OCI-LY7 (cell line): ENCODE data around the gene LRRC4C. TPM values are rescaled to one million over a fixed set of nuclear protein-coding genes. Genes with fewer than 3 reads are reported as not detected.

ENCODE experiments used
- BruUV-seq: library from RNA; stranded (reverse); fragments of 400-500 nt; replicated peaks from 2 replicates; lab custom pipeline; 2021; lab: Mats Ljungman, UMichigan
- CTCF ChIA-PET: fragments of 300-600 bp; sonication (Branson Sonifier 250); formaldehyde crosslinking; loops from one replicate; lab custom pipeline; 2022; ENCODE audit warnings: antibody characterized with exemption; ENCODE audit not compliant: unreplicated experiment; lab: Charles Lee
- POLR2A ChIA-PET: fragments of 300-600 bp; sonication (Branson Sonifier 250); formaldehyde crosslinking; loops from one replicate; lab custom pipeline; 2022; ENCODE audit warnings: antibody characterized with exemption; lab: Charles Lee
- DNase-seq: peaks from one replicate; pipeline ENCODE4 v3.0.0-alpha.2; 2015; ENCODE audit warnings: low spot score
- H2AFZ ChIP-seq: fragments of 200-600 bp; sonication (generic), shearing (Covaris generic); 2 replicates; pipeline ENCODE4 v1.6.1; 2014; ENCODE audit warnings: mild to moderate bottlenecking, antibody characterized with exemption, low read length, moderate library complexity
- H3K27ac ChIP-seq: fragments of 200-600 bp; sonication (generic); 2 replicates; pipeline ENCODE4 v1.5.1; 2014; ENCODE audit warnings: mixed run types, low read depth, mild to moderate bottlenecking, moderate library complexity, low read length, inconsistent platforms; ENCODE audit not compliant: poor library complexity, severe bottlenecking
- H3K36me3 ChIP-seq: fragments of 200-600 bp; sonication (generic); 2 replicates; pipeline ENCODE4 v1.6.1; 2014; ENCODE audit warnings: mild to moderate bottlenecking, antibody characterized with exemption, low read length, moderate library complexity, mixed read lengths; ENCODE audit not compliant: insufficient read depth
- H3K4me1 ChIP-seq: fragments of 200-600 bp; sonication (generic); 2 replicates; pipeline ENCODE4 v1.5.1; 2014; ENCODE audit warnings: mild to moderate bottlenecking, low read length; ENCODE audit not compliant: insufficient read depth, poor library complexity, severe bottlenecking
- H3K4me2 ChIP-seq: fragments of 200-600 bp; sonication (generic); 2 replicates; pipeline ENCODE4 v1.6.1; 2014; ENCODE audit warnings: mild to moderate bottlenecking, low read length
- H3K4me3 ChIP-seq: fragments of 200-600 bp; sonication (generic); 2 replicates; pipeline ENCODE4 v1.5.1; 2014; ENCODE audit warnings: mild to moderate bottlenecking, low read depth, low read length; ENCODE audit not compliant: poor library complexity, severe bottlenecking
- H3K79me2 ChIP-seq: fragments of 200-600 bp; sonication (generic); 2 replicates; pipeline ENCODE4 v1.6.1; 2016; ENCODE audit warnings: low read depth, mild to moderate bottlenecking, low read length, moderate library complexity, mixed read lengths; ENCODE audit not compliant: insufficient read depth
- H3K9me2 ChIP-seq: fragments of 200-600 bp; sonication (generic); 2 replicates; pipeline ENCODE4 v1.6.1; 2016; ENCODE audit warnings: mild to moderate bottlenecking, low read length, mixed read lengths; ENCODE audit not compliant: insufficient read depth
- H3K9me3 ChIP-seq: fragments of 200-600 bp; sonication (generic); 2 replicates; pipeline ENCODE4 v1.6.1; 2014; ENCODE audit warnings: mild to moderate bottlenecking, mixed run types, low read length, mixed read lengths
- H4K20me1 ChIP-seq: fragments of 200-600 bp; sonication (generic); 2 replicates; pipeline ENCODE4 v1.6.1; 2014; ENCODE audit warnings: mild to moderate bottlenecking, antibody characterized with exemption, low read length, moderate library complexity, mixed read lengths; ENCODE audit not compliant: insufficient read depth
- CTCF ChIP-seq: fragments of 200-600 bp; sonication (generic); conservative IDR thresholded peaks from 2 replicates; pipeline ENCODE4 v1.5.1; 2014; ENCODE audit warnings: mild to moderate bottlenecking, antibody characterized with exemption, low read length, moderate library complexity, mixed read lengths
- EZH2phosphoT487 ChIP-seq: fragments of 200-600 bp; sonication (generic); IDR thresholded peaks from 2 replicates; pipeline ENCODE4 v1.6.1; 2018; ENCODE audit warnings: low read depth, borderline replicate concordance, mild to moderate bottlenecking, mixed run types, antibody characterized with exemption, low read length, moderate library complexity, mixed read lengths
- intact Hi-C: fragments of 100-400 bp; cut with micrococcal nuclease; formaldehyde crosslinking; loops from one replicate; pipeline ENCODE4 v1.10.0; 2022; ENCODE audit not compliant: unreplicated experiment
- total RNA-seq, 2 experiments: library from RNA; depleted of rRNA in 1 of 2; stranded (reverse); fragments of >200 nt in 1 of 2; shearing (Covaris generic) in 1 of 2; gene quantifications; 2 replicates each; pipeline ENCODE4 v1.2.3, GENCODE V29; 2014 to 2022

The LRRC4C gene
- total RNA-seq, 2 experiments from 2014 or later: not detected

- H4K20me1 ChIP-seq: no peaks in the 10 kb centered on the region
- no peak overlapping the region for H3K4me3 ChIP-seq
- DNase-seq: no peak
- H3K4me1 ChIP-seq: no peaks in the 10 kb centered on the region
- no peak overlapping the region for H2AFZ ChIP-seq
- no peaks in the 10 kb centered on the region for H3K9me2 ChIP-seq
- no TSS peak for BruUV-seq
- no peaks in the 10 kb centered on the region for H3K9me3 ChIP-seq
- ChIA-PET POLR2A (no interaction called here), CTCF (no interaction called here)
- H3K79me2 ChIP-seq: no peaks in the 10 kb centered on the region
- no peak overlapping the region for H3K27ac ChIP-seq
- intact Hi-C loops: no loop called here
- no peak overlapping the region for H3K4me2 ChIP-seq
- no peaks in the 10 kb centered on the region for H3K36me3 ChIP-seq
- TF ChIP-seq EZH2phosphoT487: no peak
- no peak for TF ChIP-seq CTCF
Measured at GRCh38 chr11:40269865-40270264, 1189.6 kb downstream of the LRRC4C start.

- DNase-seq: no peak
- H3K4me2 ChIP-seq: no peak overlapping the region
- no peak overlapping the region for H3K4me3 ChIP-seq
- H2AFZ ChIP-seq: no peak overlapping the region
- ChIA-PET POLR2A (interaction anchor here (0.7 kb wide), 1 partner anchor 41 kb away, joined by 3 read pairs; no protein-coding TSS in a partner anchor), CTCF (no interaction called here)
- H3K79me2 ChIP-seq: no peaks in the 10 kb centered on the region
- BruUV-seq: no TSS peak
- H3K27ac ChIP-seq: no peak overlapping the region
- H3K9me2 ChIP-seq: no peaks in the 10 kb centered on the region
- no peaks in the 10 kb centered on the region for H3K4me1 ChIP-seq
- H4K20me1 ChIP-seq: no peaks in the 10 kb centered on the region
- H3K9me3 ChIP-seq: no peaks in the 10 kb centered on the region
- no peaks in the 10 kb centered on the region for H3K36me3 ChIP-seq
- TF ChIP-seq CTCF: no peak
- TF ChIP-seq EZH2phosphoT487: no peak
- intact Hi-C loops: no loop called here
Measured at GRCh38 chr11:40268551-40268950, 1190.9 kb downstream of the LRRC4C start.

GRCh38 chr11:40255457-40255856 is 1204.0 kb downstream of the LRRC4C start:
- Histone ChIP-seq H3K4me2 (no peak overlapping the region), H4K20me1 (no peaks in the 10 kb centered on the region), H3K79me2 (no peaks in the 10 kb centered on the region), H3K4me1 (no peaks in the 10 kb centered on the region), H3K4me3 (no peak overlapping the region), H2AFZ (no peak overlapping the region), H3K9me2 (no peaks in the 10 kb centered on the region), H3K36me3 (no peaks in the 10 kb centered on the region), H3K9me3 (no peaks in the 10 kb centered on the region), H3K27ac (no peak overlapping the region)
- no peak for DNase-seq
- intact Hi-C loops: no loop called here
- ChIA-PET POLR2A (no interaction called here), CTCF (no interaction called here)
- no TSS peak for BruUV-seq
- TF ChIP-seq EZH2phosphoT487: no peak
- no peak for TF ChIP-seq CTCF
